T-helper 9 cell (primary cell): Measurements from ENCODE around the gene PDXK.

Experiments
- DNase-seq: peaks from one replicate; pipeline ENCODE4 v3.0.0-alpha.2; 2020

The PDXK gene

GRCh38 chr21:43808832-43809251 is 89.9 kb downstream of the PDXK start:
- no peak for DNase-seq

GRCh38 chr21:43809346-43809799 is 90.4 kb downstream of the PDXK start:
- no peak for DNase-seq

- no peak for DNase-seq
Measured at GRCh38 chr21:43809853-43810504, 91.0 kb downstream of the PDXK start.

GRCh38 chr21:43810505-43811261 is 91.8 kb downstream of the PDXK start:
- peak; percentile 90 for DNase-seq

- no peak for DNase-seq
Measured at GRCh38 chr21:43811262-43812105, 92.6 kb downstream of the PDXK start.
